ENCODE measurements around the gene ADAMTS12.

The ADAMTS12 gene

DNA sequence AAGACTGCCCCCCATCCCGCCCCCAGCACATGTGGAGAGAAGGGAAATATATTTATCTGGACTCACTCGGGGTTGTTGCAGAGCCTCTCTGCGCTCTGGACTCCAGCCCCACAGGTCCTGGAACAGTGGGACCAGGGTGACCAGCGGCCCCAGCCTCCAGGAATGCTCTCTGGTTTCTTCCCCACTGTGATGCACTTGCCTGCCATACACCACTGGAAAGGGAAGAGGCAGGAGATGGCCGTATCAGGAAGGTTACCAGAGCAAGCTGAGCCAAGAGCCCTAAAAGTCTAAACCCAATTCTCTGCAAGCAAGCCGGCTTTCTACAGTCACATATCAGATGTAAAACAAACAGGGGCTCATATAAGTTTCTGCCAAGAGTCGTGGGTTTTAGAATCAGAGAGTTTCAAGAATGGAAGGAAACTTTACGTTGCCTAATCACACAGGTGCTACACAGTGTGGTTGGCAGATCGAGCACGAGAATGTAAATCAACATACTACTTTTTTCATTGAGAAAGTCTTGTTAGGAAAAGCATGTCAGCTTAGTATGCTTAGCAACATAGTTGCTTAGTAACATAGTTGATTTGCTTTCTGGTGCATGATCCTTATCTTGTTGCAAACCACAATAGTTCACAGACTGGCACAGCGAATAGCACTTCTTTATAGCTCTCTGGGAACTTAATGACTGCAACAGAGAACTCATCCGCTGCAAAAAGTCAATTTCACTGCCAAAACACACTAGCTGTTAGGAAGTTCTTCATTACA lies 249.9 kb downstream of the ADAMTS12 start:
- peak; percentile 57 for DNase-seq

GRCh38 chr5:33639474-33639873 lies 252.3 kb downstream of the ADAMTS12 start:
- no peak for DNase-seq

GRCh38 chr5:33637011-33637410 lies 254.8 kb downstream of the ADAMTS12 start:
- no peak for DNase-seq

- DNase-seq, result no peak
These were observed 256.2 kb downstream of the ADAMTS12 start for GRCh38 chr5:33635582-33635981.

DNA sequence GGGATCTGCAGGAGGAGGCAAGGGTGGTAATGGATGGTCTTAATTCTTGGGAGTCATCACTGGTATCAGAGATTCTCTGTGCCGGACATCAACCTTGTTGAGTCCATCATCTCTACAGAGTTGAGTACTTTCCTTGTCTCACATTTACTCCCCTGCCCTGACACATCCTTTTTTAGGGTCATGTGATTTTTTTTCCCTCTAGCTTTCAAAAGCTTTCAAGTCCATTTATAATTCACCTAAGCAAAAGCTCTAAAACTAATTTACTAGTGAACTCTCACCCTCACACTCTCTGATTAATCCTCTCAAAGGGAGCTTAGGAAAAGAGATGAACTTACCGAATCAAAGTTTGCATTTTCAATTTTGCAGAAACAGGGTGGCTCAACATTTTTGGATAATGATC lies 258.1 kb downstream of the ADAMTS12 start:
- DNase-seq, result no peak

DNA sequence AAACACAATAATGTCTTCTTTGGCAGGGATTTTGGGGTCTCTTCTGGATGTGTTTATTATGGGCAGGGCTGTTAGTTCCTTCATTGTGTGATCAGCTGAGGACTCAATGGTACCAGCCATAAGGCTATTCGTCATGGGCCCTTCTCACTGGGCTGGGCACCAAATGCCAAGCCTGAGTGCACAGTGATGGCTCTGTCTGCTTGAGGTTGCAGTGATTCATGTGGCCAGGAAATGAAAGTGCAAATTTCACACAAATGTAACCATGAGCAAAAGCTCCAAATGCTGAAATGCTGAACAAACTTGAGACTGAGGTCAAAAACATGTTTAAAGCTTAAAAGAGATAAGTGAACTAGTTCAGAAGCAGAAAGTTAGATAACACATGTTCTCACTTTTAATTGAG lies 260.0 kb downstream of the ADAMTS12 start:
- no peak for DNase-seq

- no peak for DNase-seq
These were observed 260.7 kb downstream of the ADAMTS12 start for GRCh38 chr5:33631139-33631538.

DNA sequence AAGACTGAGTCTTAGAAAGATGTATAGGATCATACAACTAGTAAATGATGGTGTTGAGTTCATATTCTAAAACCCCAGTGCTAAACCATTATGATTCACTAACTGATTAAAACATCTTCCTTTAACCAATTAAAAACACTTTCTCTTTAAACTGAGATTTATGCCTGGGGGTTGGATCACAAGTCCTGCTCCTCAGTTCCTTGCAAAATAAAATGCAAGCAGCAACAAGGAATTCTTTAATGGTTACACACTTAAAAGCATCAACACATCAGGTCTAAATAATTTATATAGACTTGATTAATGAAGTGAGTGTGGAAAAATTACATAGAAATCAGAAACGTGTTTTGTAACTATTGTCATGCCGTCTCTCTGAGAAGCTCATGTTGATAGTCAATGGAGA lies 261.8 kb downstream of the ADAMTS12 start:
- DNase-seq, result no peak

GRCh38 chr5:33628796-33629195 lies 263.0 kb downstream of the ADAMTS12 start:
- DNase-seq, result no peak

GRCh38 chr5:33621514-33621913 lies 270.3 kb downstream of the ADAMTS12 start:
- no peak for DNase-seq

DNA sequence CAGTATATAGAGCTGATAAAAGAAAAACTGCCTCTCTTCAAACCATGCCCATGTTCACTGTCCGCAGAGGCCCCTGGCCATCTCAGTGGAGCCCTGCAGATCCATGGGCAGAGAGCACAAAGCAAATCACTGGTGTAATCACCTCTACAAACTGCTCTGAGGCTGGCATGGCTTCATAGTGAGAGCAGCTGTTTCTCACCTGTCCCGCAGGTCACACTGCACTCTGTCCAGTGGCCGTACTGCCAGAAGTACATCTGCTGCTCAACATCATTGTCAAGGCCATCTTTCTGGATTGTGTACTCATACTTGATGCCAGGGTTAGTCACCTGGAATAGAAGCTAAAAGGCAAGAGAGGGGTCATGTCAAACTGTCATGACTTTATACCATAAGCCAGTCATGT lies 277.8 kb downstream of the ADAMTS12 start:
- DNase-seq, result no peak

DNA sequence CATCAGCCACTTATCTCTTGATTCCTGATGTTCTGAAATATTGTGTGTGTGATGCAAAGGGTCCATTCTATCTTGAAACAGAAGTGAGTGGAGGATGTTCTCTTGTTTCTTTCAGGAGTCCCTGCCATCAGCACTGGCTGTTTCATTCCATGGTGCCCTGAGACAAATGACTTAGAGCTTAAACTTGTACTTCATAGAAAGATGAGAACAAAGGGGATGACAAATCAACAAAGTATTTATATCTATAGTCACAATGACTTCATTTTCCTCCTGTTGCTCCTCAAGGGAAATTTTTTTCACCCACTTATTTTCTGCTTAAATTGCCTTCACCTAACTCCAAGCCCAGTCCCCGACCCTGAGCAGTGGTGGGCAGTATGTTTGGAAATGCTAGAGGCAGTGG lies 279.4 kb downstream of the ADAMTS12 start:
- peak; percentile 9 for DNase-seq

DNA sequence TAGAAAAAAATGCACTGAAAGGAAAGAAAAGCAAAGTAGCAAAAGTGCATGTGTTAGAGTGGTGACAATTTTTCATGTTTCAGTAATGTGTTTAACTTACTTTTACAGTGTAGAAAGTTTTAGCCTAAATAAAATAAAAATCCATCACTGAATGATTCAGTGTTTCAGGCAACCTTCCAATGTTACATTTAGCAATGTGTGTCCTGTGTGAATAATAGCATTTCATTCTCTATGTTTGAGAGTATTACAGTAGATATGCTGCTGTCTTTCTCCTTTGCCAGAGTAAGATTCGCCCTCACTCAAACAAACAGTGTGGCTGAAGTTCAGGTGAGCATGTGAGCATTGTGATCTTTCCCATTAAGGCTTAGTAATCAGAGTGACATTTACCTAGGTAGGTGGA lies 279.9 kb downstream of the ADAMTS12 start:
- peak; percentile 17 for DNase-seq

GRCh38 chr5:33608344-33609041 lies 283.3 kb downstream of the ADAMTS12 start:
- no peak for DNase-seq

DNA sequence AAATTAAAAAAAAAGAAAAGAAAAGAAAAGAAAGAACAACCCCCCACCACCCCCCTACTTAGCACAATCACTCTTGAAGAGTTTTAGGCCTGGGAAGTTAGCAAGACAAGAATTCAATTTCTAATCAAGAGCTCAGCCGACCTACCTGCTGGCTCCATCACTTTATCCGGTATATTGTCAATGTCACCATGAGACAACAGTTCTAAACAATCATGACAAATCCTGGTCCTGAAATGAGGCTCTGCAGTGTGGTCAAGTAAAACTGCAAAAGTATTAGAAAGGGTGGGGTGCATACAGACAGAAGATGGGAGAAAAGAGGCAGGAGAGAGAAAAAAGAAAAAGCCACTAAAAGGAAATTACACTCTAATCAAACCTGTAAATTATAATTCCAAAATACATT lies 287.3 kb downstream of the ADAMTS12 start:
- no peak for DNase-seq

- no peak for DNase-seq
These were observed 289.9 kb downstream of the ADAMTS12 start for GRCh38 chr5:33601881-33602280.

DNA sequence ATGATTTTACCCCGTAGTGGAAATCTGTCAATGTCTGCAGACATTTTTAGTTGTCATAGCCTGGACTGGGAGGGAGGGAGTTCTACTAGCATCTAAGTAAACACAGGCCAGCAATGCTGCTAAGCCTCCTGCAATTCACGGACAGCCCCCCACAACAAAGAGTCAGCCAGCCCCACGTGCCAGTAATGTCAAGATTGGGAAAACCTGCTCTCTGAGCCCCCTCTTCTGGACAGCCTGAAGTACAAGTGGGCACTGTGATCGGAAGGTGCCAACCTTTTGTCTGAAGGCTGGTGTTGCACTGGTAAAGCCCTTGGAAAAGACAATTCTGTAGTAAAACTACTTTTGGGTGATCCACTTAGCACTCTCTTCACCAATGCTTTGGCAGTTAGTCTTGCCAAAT lies 296.5 kb downstream of the ADAMTS12 start:
- no peak for DNase-seq

- no peak for DNase-seq
These were observed 297.8 kb downstream of the ADAMTS12 start for GRCh38 chr5:33594006-33594405.

GRCh38 chr5:33592245-33592644 lies 299.5 kb downstream of the ADAMTS12 start:
- DNase-seq, result no peak

DNA sequence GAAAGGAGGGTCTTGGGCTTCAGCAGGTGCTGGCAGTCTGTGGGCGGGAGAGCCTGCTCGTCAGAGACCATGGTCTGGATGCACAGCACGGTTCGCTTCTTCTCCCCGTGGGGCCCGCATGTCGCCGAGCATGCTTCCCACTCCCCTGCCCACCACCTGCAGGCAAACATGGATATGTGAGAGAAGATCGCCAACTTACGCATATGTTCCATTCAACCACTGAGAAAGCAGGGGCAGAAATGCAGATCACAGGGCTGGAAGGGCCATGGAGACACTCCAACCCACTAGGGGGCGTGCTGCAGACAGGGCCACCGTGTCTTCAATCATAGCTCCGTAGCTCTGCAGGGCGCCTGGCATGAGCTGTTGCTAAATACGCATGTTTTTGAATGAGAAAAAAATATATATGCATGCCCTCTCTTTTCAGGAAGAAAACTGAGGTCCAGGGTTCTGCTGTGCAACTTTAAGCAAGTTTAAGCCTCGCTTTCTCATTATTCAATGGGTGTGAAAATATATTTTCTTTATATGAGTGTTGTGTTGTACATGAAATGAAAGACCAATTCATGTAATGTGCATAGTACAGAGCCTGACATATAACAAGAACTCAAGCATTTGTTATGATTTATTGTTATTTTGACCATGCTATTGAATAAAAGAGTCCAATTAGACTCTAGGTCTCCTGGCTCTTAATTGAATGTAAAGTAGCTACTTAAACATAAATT lies 303.0 kb downstream of the ADAMTS12 start:
- DNase-seq, result no peak

- DNase-seq, result no peak
These were observed 308.5 kb downstream of the ADAMTS12 start for GRCh38 chr5:33583332-33583731.

DNA sequence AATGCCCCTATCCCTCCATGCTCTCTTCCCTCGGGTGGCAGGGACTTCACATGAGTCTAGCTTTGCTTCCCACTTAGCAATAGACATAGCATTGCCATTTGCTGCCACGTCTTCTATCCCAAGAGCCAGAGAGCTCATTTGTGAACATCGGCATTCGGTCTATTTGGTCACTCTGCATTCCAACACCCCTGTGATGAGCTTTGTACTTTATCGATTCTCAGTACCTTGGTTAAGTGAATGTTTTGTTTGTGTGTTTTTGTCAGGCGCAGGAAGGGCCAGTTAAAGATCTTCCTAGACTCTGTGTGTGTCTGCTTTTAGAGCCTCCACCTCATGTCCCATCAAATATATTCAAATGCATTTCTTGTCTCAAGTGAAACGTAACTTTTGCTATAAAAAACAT lies 309.4 kb downstream of the ADAMTS12 start:
- DNase-seq, result no peak

- DNase-seq, result no peak
These were observed 312.0 kb downstream of the ADAMTS12 start for GRCh38 chr5:33579789-33580188.

DNA sequence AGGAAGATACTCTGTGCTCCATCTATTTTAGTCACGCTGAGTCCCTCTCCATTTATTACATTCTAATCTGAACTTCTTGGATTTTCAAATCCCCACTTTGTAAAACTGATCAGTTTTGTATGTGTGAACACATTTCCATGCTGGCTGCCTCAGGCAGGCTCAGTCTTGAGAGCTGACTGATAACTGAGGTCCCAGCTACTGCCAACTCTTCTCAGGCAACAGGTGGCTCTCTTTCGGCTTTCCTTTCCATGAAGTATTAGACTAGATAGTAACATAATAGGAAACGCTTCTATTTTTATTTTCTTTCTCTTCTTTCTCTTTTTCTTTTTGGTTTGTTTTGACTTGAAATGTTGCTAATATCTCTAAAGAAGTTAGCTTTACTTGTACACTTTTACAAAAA lies 312.6 kb downstream of the ADAMTS12 start:
- DNase-seq, result no peak

Measured in NCI-H226 (cell line).